ENCODE measurements around the gene SLC25A51.

DNA sequence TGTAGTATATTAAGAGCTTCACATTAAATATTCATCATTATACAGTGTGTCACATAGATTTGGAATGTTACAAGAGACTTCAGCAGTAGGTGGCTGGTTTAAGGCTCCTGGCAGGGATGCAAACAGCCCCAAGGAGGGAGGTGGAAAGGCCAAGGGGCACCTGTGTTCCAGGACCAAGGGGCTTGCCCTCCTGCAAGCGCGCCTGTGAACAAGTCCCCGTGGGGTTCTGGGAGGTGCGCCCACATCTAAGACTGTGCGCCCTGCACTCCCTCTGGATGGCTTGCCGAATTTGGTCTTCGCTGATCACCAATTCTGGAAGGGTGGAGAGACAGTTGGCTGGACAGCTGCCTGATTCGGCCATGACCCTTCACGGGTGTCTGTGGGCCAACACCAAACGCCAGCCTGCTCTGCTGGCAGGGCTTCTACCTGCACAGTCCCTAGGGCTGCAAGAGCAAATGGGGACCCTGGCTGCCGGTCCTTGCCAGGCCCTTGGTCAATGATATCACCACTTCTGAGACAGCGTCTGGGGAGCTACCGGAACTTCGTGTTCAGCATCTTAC is 12.1 kb upstream of the SLC25A51 start:
- TF ChIP-seq, protein P1, sequence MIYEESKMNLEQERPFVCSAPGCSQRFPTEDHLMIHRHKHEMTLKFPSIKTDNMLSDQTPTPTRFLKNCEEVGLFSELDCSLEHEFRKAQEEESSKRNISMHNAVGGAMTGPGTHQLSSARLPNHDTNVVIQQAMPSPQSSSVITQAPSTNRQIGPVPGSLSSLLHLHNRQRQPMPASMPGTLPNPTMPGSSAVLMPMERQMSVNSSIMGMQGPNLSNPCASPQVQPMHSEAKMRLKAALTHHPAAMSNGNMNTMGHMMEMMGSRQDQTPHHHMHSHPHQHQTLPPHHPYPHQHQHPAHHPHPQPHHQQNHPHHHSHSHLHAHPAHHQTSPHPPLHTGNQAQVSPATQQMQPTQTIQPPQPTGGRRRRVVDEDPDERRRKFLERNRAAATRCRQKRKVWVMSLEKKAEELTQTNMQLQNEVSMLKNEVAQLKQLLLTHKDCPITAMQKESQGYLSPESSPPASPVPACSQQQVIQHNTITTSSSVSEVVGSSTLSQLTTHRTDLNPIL (CRISPR knock-in tag; IDR thresholded peaks at IDR 0.05; ENCODE audit: low read depth), result no peak
- TF ChIP-seq ZNF8 (CRISPR knock-in tag; IDR thresholded peaks at IDR 0.05) (no peak), ISL1 (CRISPR knock-in tag; IDR thresholded peaks at IDR 0.05) (no peak), RARB (CRISPR knock-in tag; IDR thresholded peaks at IDR 0.05) (no peak), BACH2 (CRISPR knock-in tag; IDR thresholded peaks at IDR 0.05; ENCODE audit: borderline replicate concordance) (no peak), SNAI2 (CRISPR knock-in tag; IDR thresholded peaks at IDR 0.05) (no peak), ESRRG (CRISPR knock-in tag; IDR thresholded peaks at IDR 0.05) (no peak)
- TF ChIP-seq, protein P2, sequence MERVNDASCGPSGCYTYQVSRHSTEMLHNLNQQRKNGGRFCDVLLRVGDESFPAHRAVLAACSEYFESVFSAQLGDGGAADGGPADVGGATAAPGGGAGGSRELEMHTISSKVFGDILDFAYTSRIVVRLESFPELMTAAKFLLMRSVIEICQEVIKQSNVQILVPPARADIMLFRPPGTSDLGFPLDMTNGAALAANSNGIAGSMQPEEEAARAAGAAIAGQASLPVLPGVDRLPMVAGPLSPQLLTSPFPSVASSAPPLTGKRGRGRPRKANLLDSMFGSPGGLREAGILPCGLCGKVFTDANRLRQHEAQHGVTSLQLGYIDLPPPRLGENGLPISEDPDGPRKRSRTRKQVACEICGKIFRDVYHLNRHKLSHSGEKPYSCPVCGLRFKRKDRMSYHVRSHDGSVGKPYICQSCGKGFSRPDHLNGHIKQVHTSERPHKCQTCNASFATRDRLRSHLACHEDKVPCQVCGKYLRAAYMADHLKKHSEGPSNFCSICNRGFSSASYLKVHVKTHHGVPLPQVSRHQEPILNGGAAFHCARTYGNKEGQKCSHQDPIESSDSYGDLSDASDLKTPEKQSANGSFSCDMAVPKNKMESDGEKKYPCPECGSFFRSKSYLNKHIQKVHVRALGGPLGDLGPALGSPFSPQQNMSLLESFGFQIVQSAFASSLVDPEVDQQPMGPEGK (CRISPR knock-in tag; IDR thresholded peaks at IDR 0.05; ENCODE audit: borderline replicate concordance), result no peak
- TF ChIP-seq, protein P3, sequence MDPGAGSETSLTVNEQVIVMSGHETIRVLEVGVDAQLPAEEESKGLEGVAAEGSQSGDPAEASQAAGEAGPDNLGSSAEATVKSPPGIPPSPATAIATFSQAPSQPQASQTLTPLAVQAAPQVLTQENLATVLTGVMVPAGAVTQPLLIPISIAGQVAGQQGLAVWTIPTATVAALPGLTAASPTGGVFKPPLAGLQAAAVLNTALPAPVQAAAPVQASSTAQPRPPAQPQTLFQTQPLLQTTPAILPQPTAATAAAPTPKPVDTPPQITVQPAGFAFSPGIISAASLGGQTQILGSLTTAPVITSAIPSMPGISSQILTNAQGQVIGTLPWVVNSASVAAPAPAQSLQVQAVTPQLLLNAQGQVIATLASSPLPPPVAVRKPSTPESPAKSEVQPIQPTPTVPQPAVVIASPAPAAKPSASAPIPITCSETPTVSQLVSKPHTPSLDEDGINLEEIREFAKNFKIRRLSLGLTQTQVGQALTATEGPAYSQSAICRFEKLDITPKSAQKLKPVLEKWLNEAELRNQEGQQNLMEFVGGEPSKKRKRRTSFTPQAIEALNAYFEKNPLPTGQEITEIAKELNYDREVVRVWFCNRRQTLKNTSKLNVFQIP (CRISPR knock-in tag; IDR thresholded peaks at IDR 0.05; ENCODE audit: borderline replicate concordance, low read depth), result no peak

Measured in SK-N-SH treated with all-trans-retinoic acid at 6 μM for 48 hours (cell line).